ENCODE data around the gene B3GLCT.
"Not testable (repeated sequence)": the region's sequence is repeated elsewhere in the genome, so short reads cannot be mapped to it uniquely, and the experiment has no call there.

The B3GLCT gene

DNA sequence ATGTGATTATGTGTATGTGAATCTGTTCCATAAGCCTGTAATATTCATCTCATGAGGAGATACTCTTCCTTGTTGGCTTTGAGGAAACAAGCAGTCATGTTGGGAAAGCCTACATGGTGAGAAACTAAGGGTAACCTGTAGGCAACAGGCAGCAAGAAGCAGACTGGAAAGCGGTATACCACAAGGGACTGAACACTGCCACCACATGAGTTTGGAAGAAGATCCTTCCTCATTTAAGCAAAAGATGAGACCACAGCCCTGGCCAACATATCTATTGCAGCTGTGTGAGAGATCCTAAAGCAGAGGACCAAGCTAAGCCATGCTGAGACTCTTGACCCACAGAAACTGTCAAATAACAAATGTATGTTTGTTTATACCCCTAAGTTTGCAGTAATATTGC is 134.8 kb downstream of the B3GLCT start:
- no peak for TF ChIP-seq CTCF (conservative IDR thresholded peaks at IDR 0.05; ENCODE audit: low read depth, low read length)
- DNase-seq (ENCODE audit: low read depth), result no peak
- no peak overlapping the region for H3K4me3 ChIP-seq (ENCODE audit: low read depth, low read length)

DNA sequence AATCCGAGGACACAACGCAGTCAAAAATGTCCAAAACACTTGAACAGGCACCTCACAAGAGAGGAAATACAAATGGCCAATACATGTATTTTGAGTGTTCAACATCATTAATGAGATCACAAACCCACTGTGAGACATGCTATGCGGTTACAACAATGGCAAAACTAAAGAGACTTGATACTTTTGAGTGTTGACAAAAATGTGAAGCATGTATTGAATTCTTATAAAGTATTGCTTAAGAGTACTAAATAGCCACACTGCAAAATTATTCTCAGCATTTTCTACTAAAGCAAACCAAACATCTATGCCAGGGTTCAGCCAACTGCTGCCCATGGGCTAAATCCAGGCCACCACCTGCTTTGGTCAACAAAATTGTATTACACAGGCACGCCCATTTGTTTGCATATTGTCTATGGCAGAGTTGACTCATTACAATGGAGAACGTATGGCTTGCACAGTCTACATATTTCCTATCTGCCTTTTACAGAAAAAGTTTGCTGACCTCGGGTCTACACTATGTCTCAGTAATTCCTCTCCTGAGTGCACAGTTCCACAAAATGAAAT is 135.3 kb downstream of the B3GLCT start:
- H3K4me3 ChIP-seq (ENCODE audit: low read depth, low read length), result no peak overlapping the region
- TF ChIP-seq CTCF (conservative IDR thresholded peaks at IDR 0.05; ENCODE audit: low read depth, low read length), result no peak
- DNase-seq (ENCODE audit: low read depth), result no peak

- DNase-seq (ENCODE audit: low read depth); H3K4me3 ChIP-seq (ENCODE audit: low read depth, low read length): not testable (repeated sequence)
Measured at GRCh38 chr13:31339616-31340015, 139.8 kb downstream of the B3GLCT start.

- not testable (repeated sequence) for DNase-seq (ENCODE audit: low read depth)
Measured at GRCh38 chr13:31340848-31341247, 141.1 kb downstream of the B3GLCT start.

GRCh38 chr13:31346891-31347290 is 147.1 kb downstream of the B3GLCT start:
- TF ChIP-seq CTCF (conservative IDR thresholded peaks at IDR 0.05; ENCODE audit: low read depth, low read length), result no peak
- no peak for DNase-seq (ENCODE audit: low read depth)
- no peak overlapping the region for H3K4me3 ChIP-seq (ENCODE audit: low read depth, low read length)

More at GRCh38 chr13:31340848-31341247, 141.1 kb downstream of the B3GLCT start:
- not testable (repeated sequence) for H3K4me3 ChIP-seq (ENCODE audit: low read depth, low read length)

DNA sequence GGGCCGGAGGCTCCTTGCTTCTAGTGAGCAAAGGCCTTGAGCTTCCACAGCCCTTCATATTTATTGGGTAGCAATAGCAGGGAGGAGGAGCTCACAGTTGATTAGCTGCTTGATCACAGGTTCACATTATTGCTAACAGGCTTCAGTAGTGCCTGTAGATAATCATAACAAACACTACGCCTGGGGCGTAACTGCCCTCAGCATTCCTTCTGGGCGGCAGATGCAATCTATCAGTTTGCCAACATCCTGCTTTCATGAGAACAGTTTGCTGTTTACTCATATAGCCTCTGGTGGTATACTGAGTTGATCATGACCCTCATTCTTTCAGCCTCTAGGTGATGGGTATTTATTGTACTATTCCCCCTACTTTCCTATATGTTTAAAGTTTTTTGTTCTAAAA is 149.4 kb downstream of the B3GLCT start:
- DNase-seq (ENCODE audit: low read depth), result no peak
- no peak for TF ChIP-seq CTCF (conservative IDR thresholded peaks at IDR 0.05; ENCODE audit: low read depth, low read length)
- H3K4me3 ChIP-seq (ENCODE audit: low read depth, low read length), result no peak overlapping the region

- no peak overlapping the region for H3K4me3 ChIP-seq (ENCODE audit: low read depth, low read length)
- no peak for DNase-seq (ENCODE audit: low read depth)
- no peak for TF ChIP-seq CTCF (conservative IDR thresholded peaks at IDR 0.05; ENCODE audit: low read depth, low read length)
Measured at GRCh38 chr13:31350560-31350959, 150.8 kb downstream of the B3GLCT start.

GRCh38 chr13:31351376-31351775 is 151.6 kb downstream of the B3GLCT start:
- no peak for DNase-seq (ENCODE audit: low read depth)
- no peak for TF ChIP-seq CTCF (conservative IDR thresholded peaks at IDR 0.05; ENCODE audit: low read depth, low read length)
- no peak overlapping the region for H3K4me3 ChIP-seq (ENCODE audit: low read depth, low read length)

Measured in choroid plexus epithelial cell (primary cell).